T-helper 17 cell (primary cell): Measurements from ENCODE around the gene THAP3. TPM values are rescaled to one million over a fixed set of nuclear protein-coding genes. Genes with fewer than 3 reads are reported as not detected.
A peak's percentile ranks its signal among the peaks of the same experiment; 100 is the strongest.
"Not testable (repeated sequence)": the region's sequence is repeated elsewhere in the genome, so short reads cannot be mapped to it uniquely, and the experiment has no call there.

Source experiments
- ATAC-seq: fragments of 150-1000 bp; cut with Tn5 transposase; 2 replicates; pipeline ENCODE4 v1.10.0; 2021; ENCODE audit warnings: mild to moderate bottlenecking, moderate library complexity
- DNase-seq, 3 donors: peaks; one replicate each; pipeline versions ENCODE4 v3.0.0 to v3.0.0-alpha.2; 2020 to 2021
- H3K9me3 ChIP-seq: one replicate; pipeline ENCODE4 v1.7.0; 2013; ENCODE audit warnings: low read length, mild to moderate bottlenecking; ENCODE audit not compliant: control insufficient read depth, poor library complexity, severe bottlenecking
- H3K27ac Mint-ChIP-seq: one replicate; pipeline ENCODE4 v1.8.0; 2022; ENCODE audit warnings: mild to moderate bottlenecking, moderate library complexity, mixed read lengths
- H3K27me3 Mint-ChIP-seq: one replicate; pipeline ENCODE4 v1.8.0; 2022; ENCODE audit warnings: mixed read lengths
- H3K36me3 Mint-ChIP-seq: one replicate; pipeline ENCODE4 v1.8.0; 2022; ENCODE audit warnings: low read depth, mixed read lengths
- H3K4me1 Mint-ChIP-seq: one replicate; pipeline ENCODE4 v1.8.0; 2022; ENCODE audit warnings: mild to moderate bottlenecking, mixed read lengths
- H3K4me3 Mint-ChIP-seq: one replicate; pipeline ENCODE4 v1.8.0; 2022; ENCODE audit warnings: mild to moderate bottlenecking, moderate library complexity, mixed read lengths
- total RNA-seq, 4 donors: library from RNA in 2 of 4; stranded (reverse) in 2 of 4; gene quantifications; one replicate each; pipeline ENCODE4 v1.2.3 and lab custom pipeline; 2022 to 2026

Gene THAP3
- total RNA-seq, 2 donors from 2014 or later, result 13.3 to 14.0 TPM

DNA sequence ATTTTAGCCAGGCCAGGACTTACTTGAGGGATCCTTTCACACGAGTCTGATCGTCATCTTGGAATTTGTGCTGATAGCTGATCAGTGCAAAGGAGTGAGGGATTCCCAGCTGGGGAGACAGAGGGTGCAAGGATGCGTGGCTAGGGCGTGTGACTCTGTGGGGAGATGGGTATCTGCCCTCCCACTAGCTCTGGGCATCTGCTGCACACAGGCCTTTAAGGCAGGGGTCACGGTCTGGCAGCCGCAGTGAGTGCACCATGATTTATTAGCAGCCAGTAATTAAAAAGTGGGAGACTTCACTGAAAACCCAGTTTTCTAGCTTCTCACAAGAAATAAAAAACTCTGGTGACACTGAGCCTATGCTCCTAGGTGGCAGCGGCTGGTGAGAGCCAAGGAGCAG is 20.4 kb downstream of the THAP3 start:
- Mint-ChIP-seq H3K36me3 (peaks cover 8% of the 10 kb centered on the region), H3K27ac (no peak overlapping the region), H3K4me1 (peaks cover 9% of the 10 kb centered on the region), H3K27me3 (no peaks in the 10 kb centered on the region), H3K4me3 (no peak overlapping the region)
- no peaks in the 10 kb centered on the region for H3K9me3 ChIP-seq
- DNase-seq (no peak), ATAC-seq (no peak)

DNA sequence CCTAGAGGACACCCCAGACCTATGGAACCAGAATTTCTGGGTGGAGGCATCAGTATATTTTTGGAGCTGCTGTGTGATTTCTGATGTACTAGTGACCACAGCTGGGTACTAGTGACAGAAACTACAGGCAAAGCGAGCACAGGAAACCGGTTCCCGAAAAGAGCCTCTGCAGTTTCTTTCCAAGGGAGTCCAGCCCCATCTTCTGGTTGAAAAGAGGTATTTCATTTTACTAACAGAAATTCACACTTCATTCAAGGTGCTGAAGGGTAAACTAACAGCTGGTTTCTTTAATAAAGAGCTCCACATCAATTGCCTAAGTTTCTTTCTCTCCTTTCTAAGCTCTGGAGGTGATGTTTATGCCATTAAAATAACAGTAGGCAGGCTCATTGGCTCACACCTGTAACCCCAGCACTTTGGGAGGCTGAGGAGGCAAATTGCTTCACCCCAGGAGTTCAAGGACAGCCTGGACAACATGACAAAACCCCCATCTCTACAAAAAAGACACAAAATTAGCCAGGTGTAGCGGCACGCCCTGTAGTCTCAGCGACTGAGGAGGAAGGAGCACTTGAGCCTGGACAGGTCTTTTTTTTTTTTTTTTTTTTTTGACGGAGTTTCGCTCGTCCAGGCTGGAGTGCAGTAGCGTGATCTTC is 22.0 kb downstream of the THAP3 start:
- peak; percentile 57 for ATAC-seq
- H3K4me3 Mint-ChIP-seq, result no peak overlapping the region

DNA sequence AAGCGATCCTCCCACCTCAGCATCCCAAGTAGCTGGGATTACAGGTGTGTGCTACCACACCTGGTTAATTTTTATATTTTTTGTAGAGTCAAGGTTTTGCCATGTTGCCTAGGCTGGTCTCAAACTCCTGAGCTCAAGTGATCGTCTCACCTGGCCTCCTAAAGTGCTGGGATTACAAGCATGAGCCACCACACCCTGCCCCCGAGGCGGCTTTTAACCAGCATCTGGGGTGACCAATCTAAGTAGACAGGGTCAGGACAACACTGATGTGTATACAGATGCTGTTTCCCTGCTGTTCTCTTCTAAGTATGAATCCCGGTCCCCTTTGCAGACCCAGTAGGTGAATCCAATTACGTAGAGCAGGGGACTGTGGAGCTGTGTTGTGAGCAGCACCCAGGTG is 23.9 kb downstream of the THAP3 start:
- Mint-ChIP-seq H3K27me3 (no peaks in the 10 kb centered on the region), H3K4me3 (no peak overlapping the region), H3K36me3 (no peaks in the 10 kb centered on the region), H3K27ac (no peak overlapping the region), H3K4me1 (peaks cover 3% of the 10 kb centered on the region)
- ATAC-seq (no peak), DNase-seq (no peak)
- no peaks in the 10 kb centered on the region for H3K9me3 ChIP-seq

More for the DNA sequence above, 22.0 kb downstream of the THAP3 start:
- H3K27me3 Mint-ChIP-seq, result no peaks in the 10 kb centered on the region
- H3K9me3 ChIP-seq, result no peaks in the 10 kb centered on the region
- DNase-seq, result no peak
- H3K27ac Mint-ChIP-seq, result peak overlapping the region; percentile 37
- H3K36me3 Mint-ChIP-seq, result peaks cover 8% of the 10 kb centered on the region
- H3K4me1 Mint-ChIP-seq, result peaks cover 9% of the 10 kb centered on the region

DNA sequence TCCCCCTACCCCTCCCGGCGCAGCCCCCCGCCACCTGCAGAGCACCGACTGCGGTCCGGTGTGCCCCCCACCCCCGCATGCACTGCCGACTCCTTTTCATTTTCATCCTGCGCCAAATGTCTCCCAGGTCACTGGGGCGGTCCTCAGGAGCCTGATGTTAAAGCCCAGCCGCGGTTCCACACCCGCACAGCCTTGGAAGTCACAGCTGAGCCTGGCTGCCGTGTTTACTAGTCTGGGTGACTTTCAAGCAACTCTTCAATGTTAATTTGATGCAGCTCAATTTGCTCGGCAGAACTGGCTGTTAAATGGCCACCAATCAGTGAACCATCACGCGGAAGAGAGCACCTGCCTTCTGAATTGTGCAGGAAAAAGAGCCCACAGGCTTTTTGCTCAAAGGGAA is 27.2 kb downstream of the THAP3 start:
- H3K27me3 Mint-ChIP-seq, result no peaks in the 10 kb centered on the region
- ATAC-seq (no peak), DNase-seq (no peak)
- no peaks in the 10 kb centered on the region for H3K9me3 ChIP-seq
- H3K4me1 Mint-ChIP-seq, result no peaks in the 10 kb centered on the region
- H3K36me3 Mint-ChIP-seq, result no peaks in the 10 kb centered on the region
- no peak overlapping the region for H3K27ac Mint-ChIP-seq
- H3K4me3 Mint-ChIP-seq, result no peak overlapping the region

DNA sequence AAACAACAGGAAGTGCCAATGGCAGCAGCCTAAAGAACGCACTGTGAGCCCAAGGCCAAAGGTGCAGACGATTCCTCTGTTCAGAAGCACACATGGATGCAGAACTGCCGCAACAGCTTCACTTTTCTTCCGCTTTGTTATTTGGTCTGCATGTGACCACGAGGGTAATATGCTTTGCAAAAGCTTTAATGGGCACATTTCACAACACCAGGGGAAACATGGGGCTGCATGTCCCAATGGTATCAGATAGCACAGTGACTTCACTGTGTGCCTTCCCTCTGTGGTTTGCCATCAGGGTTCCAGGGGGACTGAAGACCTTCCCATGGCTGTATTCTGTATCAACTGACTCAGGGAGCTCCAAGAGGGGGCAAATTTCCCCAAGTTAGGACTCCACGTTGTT is 28.3 kb downstream of the THAP3 start:
- no peaks in the 10 kb centered on the region for H3K27me3 Mint-ChIP-seq

DNA sequence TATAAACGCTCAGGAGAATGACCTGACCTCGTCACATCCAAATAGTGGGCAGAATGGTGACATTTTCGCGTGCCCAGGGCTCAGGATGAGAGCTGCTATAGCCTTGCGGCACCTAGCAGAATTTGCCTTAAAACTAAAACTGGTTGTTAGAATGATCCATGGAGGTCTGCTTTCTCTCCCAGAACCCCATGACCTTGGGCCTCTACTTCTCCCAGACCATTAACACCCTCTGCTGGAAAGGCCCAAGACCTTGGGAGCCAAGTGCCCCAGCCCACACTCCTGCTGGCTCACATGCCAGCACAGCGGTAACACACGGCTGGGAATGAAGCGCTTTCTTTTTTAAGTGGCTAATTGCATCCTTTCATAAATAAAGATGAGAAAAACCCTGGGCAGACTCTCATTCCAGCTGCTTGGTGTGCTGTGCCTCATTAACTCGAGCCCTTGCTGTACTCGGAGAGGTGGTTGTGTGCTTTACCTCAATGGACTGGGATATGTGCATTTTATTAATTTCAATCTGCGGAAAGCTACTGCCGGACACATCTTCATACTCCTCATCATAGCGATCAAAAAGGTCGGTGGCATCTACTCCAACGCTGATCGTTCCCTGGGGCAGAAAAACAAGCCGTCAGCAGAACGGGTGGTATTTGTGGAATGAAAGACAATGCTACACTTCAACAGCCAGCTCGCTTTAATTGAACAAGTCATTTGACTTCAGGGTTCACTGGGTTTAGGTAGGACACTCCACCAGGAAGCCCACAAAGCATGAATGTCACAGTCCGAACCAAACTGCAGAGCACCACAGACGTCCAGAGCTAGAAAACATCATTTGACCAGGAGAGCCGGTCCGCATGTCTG is 29.0 kb downstream of the THAP3 start:
- H3K4me1 Mint-ChIP-seq, result no peaks in the 10 kb centered on the region
- no peak for DNase-seq
- no peak overlapping the region for H3K27ac Mint-ChIP-seq
- no peak overlapping the region for H3K4me3 Mint-ChIP-seq
- ATAC-seq, result no peak
- no peaks in the 10 kb centered on the region for H3K27me3 Mint-ChIP-seq
- no peaks in the 10 kb centered on the region for H3K36me3 Mint-ChIP-seq
- H3K9me3 ChIP-seq, result no peaks in the 10 kb centered on the region

More for the DNA sequence above, 28.3 kb downstream of the THAP3 start:
- Mint-ChIP-seq H3K36me3 (no peaks in the 10 kb centered on the region), H3K27ac (no peak overlapping the region), H3K4me1 (no peaks in the 10 kb centered on the region), H3K4me3 (no peak overlapping the region)
- no peak for DNase-seq
- H3K9me3 ChIP-seq, result no peaks in the 10 kb centered on the region
- ATAC-seq, result no peak

DNA sequence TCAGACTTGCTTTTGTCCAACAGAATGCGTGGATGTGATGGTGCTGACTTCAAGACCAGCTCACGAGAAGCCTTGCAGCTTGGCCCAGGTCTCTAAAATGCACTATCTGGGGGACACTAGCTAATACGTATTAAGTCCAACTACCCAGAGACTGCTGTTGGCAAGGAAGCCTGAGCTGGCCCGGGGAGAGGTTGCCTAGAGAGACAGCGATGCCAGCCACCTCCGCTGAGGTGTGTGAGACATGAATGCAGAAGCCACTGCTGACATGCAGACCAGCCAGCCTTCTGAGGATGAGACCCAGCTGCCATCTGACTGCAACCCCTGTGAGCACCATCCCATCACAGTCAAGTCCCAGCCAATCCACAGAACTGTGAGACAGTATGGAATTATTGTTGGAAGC is 32.5 kb downstream of the THAP3 start:
- H3K27ac Mint-ChIP-seq, result no peak overlapping the region
- no peak for ATAC-seq
- H3K9me3 ChIP-seq, result no peaks in the 10 kb centered on the region
- H3K4me1 Mint-ChIP-seq, result peaks cover 8% of the 10 kb centered on the region
- H3K36me3 Mint-ChIP-seq, result no peaks in the 10 kb centered on the region
- H3K27me3 Mint-ChIP-seq, result no peaks in the 10 kb centered on the region
- DNase-seq, result no peak
- no peak overlapping the region for H3K4me3 Mint-ChIP-seq

DNA sequence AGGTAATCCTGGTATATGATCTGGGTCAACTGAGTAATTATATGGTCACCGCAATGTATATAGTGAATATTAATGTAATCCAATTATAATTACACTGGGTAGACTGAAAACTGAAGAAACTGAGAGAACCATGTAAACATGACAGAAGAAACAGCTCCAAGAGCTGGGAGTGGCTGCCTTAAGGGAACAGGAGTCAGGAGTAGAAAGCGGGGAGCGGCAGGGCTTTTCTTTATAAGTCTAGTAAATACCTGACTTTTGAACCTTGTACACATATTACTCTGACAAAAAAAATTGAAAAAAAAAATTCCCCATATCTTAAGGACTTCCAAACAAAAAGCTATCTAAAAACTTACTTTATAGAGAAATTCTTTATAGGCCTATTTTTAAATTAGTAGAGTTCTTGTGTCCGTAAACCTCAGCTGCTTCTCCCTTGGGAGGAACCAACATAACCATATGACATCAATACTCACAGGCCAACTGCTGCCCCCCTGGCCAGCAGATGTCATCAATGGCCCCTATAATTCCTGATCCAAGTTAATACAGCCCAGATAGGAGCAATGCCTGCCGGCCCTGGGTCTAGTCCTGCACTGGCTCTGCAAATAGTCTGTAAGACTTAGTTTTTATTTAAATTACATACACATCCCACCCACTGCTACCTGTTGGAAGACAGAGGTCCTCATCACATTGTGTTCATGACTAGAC is 33.8 kb downstream of the THAP3 start:
- DNase-seq (no peak), ATAC-seq (no peak)
- H3K36me3 Mint-ChIP-seq, result no peaks in the 10 kb centered on the region
- H3K27me3 Mint-ChIP-seq, result no peaks in the 10 kb centered on the region
- H3K27ac Mint-ChIP-seq, result no peak overlapping the region
- no peak overlapping the region for H3K4me3 Mint-ChIP-seq
- no peaks in the 10 kb centered on the region for H3K9me3 ChIP-seq
- H3K4me1 Mint-ChIP-seq, result peaks cover 8% of the 10 kb centered on the region

DNA sequence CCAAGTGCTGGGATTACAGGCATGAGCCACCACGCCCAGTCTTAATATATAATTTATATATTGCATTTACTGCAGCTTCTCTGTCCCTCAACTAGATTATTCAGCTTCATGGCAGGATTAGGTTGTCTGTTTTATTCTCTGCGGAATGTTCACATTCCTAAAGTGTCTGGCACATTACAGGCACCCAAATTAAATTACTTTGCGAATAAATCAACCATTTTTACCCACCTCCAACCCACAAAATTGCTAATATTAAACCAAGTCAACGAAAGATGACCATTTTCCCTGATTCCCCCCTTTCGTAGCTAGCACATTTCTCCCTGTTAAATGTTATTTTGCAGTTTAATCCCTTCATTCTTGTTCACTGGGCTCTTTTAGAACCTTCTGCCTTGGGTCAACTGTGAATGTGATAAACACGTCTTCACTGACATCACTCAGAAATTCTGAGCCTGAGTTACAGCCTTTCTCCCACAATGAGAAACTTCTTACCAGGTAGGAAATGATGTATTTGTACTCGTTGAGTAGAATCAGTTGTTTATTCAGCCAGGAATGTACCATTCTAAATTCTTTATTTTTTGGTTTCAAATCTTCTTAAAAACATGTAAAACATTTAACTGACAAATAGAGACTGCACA is 35.9 kb downstream of the THAP3 start:
- no peak overlapping the region for H3K4me3 Mint-ChIP-seq
- DNase-seq, result no peak
- no peak for ATAC-seq
- H3K27ac Mint-ChIP-seq, result no peak overlapping the region
- H3K9me3 ChIP-seq, result no peaks in the 10 kb centered on the region
- H3K4me1 Mint-ChIP-seq, result peaks cover 8% of the 10 kb centered on the region
- H3K36me3 Mint-ChIP-seq, result no peaks in the 10 kb centered on the region
- no peaks in the 10 kb centered on the region for H3K27me3 Mint-ChIP-seq

DNA sequence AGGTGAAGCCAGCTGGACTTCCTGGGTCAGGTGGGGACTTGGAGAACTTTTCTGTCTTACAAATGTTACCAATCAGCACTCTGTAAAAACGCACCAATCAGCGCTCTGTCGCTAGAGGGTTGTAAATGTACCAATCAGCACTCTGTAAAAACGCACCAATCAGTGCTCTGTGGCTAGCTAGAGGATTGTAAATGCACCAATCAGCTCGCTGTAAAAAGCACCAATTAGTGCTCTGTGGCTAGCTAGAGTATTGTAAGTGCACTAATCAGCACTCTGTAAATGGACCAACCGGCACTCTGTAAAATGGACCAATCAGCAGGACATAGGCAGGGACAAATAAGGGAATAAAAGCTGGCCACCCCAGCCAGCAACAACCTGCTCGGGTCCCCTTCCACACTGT is 37.8 kb downstream of the THAP3 start:
- H3K27me3 Mint-ChIP-seq, DNase-seq, H3K9me3 ChIP-seq, H3K36me3 Mint-ChIP-seq, H3K4me3 Mint-ChIP-seq, H3K4me1 Mint-ChIP-seq, H3K27ac Mint-ChIP-seq, ATAC-seq: not testable (repeated sequence)

DNA sequence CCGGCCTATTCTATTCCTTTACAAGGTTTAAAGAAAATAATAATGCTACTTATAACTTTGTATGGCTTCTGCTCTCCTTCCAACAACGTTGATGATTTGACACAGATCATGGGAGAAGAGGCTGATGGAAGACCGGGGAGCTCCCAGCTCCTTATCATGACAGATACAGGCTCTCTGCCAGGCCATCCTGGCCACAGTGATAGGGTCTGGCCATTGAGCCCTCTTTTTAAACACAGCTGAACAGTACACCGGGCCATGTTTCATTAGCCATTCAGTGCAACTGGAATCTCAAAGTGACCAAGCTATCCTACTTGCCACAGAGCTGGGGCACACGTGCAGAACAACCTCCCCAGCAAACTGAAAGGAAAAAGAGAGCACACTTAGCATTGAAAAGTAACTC is 42.0 kb downstream of the THAP3 start:
- Mint-ChIP-seq H3K4me3 (no peak overlapping the region), H3K36me3 (no peaks in the 10 kb centered on the region), H3K27ac (no peak overlapping the region), H3K4me1 (no peaks in the 10 kb centered on the region), H3K27me3 (no peaks in the 10 kb centered on the region)
- DNase-seq (no peak), ATAC-seq (no peak)
- no peaks in the 10 kb centered on the region for H3K9me3 ChIP-seq

DNA sequence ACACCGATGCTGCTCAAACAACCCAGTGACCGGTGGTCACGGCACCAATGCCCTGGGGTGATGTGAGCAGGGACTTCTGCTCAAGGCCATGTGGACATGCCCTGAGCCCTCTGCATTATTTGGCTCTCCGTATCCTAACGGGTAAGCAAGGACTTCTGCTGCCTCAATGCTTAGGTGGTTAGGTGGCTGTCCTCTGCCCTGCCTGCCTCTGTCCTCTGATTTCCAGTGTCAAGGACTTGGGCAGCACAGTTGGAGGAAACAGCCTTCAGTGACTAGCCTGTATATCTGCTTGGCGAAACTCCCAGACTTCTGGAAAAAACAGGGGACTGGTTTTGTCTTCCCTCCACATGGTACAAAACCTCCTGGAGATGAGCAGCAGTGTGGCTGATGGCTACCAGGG is 42.5 kb downstream of the THAP3 start:
- no peak overlapping the region for H3K27ac Mint-ChIP-seq
- no peaks in the 10 kb centered on the region for H3K27me3 Mint-ChIP-seq
- no peak overlapping the region for H3K4me3 Mint-ChIP-seq
- H3K9me3 ChIP-seq, result no peaks in the 10 kb centered on the region
- H3K4me1 Mint-ChIP-seq, result no peaks in the 10 kb centered on the region
- DNase-seq, result no peak
- ATAC-seq, result no peak
- H3K36me3 Mint-ChIP-seq, result no peaks in the 10 kb centered on the region

DNA sequence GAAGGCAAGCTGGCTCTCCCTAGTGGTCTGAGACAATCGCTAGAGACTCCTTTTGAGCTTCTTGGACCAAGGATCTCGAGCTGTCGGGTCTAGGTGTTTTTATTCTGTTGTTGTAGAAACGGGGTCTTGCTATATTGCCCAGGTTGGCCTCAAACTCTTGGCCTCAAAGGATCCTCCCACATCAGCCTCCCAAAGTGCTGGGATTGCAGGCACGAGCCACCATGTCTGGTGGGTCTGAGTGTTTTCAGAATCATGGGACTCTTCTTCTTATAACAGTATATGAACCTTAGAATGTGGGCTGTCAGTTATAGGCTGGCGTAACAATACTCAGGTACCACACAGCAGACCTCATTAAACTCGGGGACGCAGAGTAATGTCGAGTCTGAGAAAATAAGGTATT is 43.8 kb downstream of the THAP3 start:
- H3K36me3 Mint-ChIP-seq, result no peaks in the 10 kb centered on the region
- no peak overlapping the region for H3K27ac Mint-ChIP-seq
- DNase-seq, result no peak
- H3K4me3 Mint-ChIP-seq, result no peak overlapping the region
- no peaks in the 10 kb centered on the region for H3K4me1 Mint-ChIP-seq
- H3K27me3 Mint-ChIP-seq, result no peaks in the 10 kb centered on the region
- no peak for ATAC-seq
- H3K9me3 ChIP-seq, result no peaks in the 10 kb centered on the region
